Measurements from ENCODE around the gene IKZF4. TPM values are rescaled to one million over a fixed set of nuclear protein-coding genes. Genes with fewer than 3 reads are reported as not detected.

IKZF4 gene
- total RNA-seq, 2 experiments from 2014 or later = 1.3 to 6.0 TPM

GRCh38 chr12:56086608-56087007, 65.8 kb downstream of the IKZF4 start:
- ChIA-PET CTCF (ENCODE audit: unreplicated experiment) (no interaction called here), POLR2A (no interaction called here)
- H3K9me3 ChIP-seq (ENCODE audit: low read length) = no peaks in the 10 kb centered on the region
- no peaks in the 10 kb centered on the region for H3K36me3 ChIP-seq (ENCODE audit: insufficient read depth, low read length)
- no peak overlapping the region for H3K4me2 ChIP-seq (ENCODE audit: low read length)
- intact Hi-C loops (cut with micrococcal nuclease; ENCODE audit: unreplicated experiment) = no loop called here
- TF ChIP-seq CTCF (conservative IDR thresholded peaks at IDR 0.05; ENCODE audit: low read length) = no peak
- no peak for TF ChIP-seq EZH2phosphoT487 (IDR thresholded peaks at IDR 0.05; ENCODE audit: borderline replicate concordance, low read depth, low read length)
- H3K9me2 ChIP-seq (ENCODE audit: insufficient read depth, low read length) = no peaks in the 10 kb centered on the region
- no peak overlapping the region for H2AFZ ChIP-seq (ENCODE audit: low read length)
- H4K20me1 ChIP-seq (ENCODE audit: insufficient read depth, low read length) = no peaks in the 10 kb centered on the region
- no peak overlapping the region for H3K27ac ChIP-seq (ENCODE audit: low read depth, low read length, poor library complexity, severe bottlenecking)
- no peaks in the 10 kb centered on the region for H3K4me1 ChIP-seq (ENCODE audit: insufficient read depth, low read length, poor library complexity, severe bottlenecking)
- no TSS peak for BruUV-seq (replicated peaks)
- no peaks in the 10 kb centered on the region for H3K79me2 ChIP-seq (ENCODE audit: insufficient read depth, low read depth, low read length)
- no peak overlapping the region for H3K4me3 ChIP-seq (ENCODE audit: low read depth, low read length, poor library complexity, severe bottlenecking)
- no peak for DNase-seq (ENCODE audit: low spot score)

GRCh38 chr12:56087220-56087619, 66.4 kb downstream of the IKZF4 start:
- CTCF ChIA-PET (ENCODE audit: unreplicated experiment) = no interaction called here
- H3K36me3 ChIP-seq (ENCODE audit: insufficient read depth, low read length) = no peaks in the 10 kb centered on the region
- no peak overlapping the region for H2AFZ ChIP-seq (ENCODE audit: low read length)
- no peak overlapping the region for H3K4me2 ChIP-seq (ENCODE audit: low read length)
- POLR2A ChIA-PET = no interaction called here
- no peak overlapping the region for H3K4me3 ChIP-seq (ENCODE audit: low read depth, low read length, poor library complexity, severe bottlenecking)
- H3K9me2 ChIP-seq (ENCODE audit: insufficient read depth, low read length) = no peaks in the 10 kb centered on the region
- no peaks in the 10 kb centered on the region for H3K79me2 ChIP-seq (ENCODE audit: insufficient read depth, low read depth, low read length)
- intact Hi-C loops (cut with micrococcal nuclease; ENCODE audit: unreplicated experiment) = no loop called here
- H3K9me3 ChIP-seq (ENCODE audit: low read length) = no peaks in the 10 kb centered on the region
- no peaks in the 10 kb centered on the region for H4K20me1 ChIP-seq (ENCODE audit: insufficient read depth, low read length)
- no TSS peak for BruUV-seq (replicated peaks)
- no peak overlapping the region for H3K27ac ChIP-seq (ENCODE audit: low read depth, low read length, poor library complexity, severe bottlenecking)
- TF ChIP-seq CTCF (conservative IDR thresholded peaks at IDR 0.05; ENCODE audit: low read length) = no peak
- no peak for TF ChIP-seq EZH2phosphoT487 (IDR thresholded peaks at IDR 0.05; ENCODE audit: borderline replicate concordance, low read depth, low read length)
- no peak for DNase-seq (ENCODE audit: low spot score)
- no peaks in the 10 kb centered on the region for H3K4me1 ChIP-seq (ENCODE audit: insufficient read depth, low read length, poor library complexity, severe bottlenecking)

Other genes with a start within 250 kb of the IKZF4 start
- gene SARNP, start 203.3 kb upstream of the IKZF4 start, total RNA-seq (2014; rRNA removed; shearing (Covaris generic)) = 86.1 and 161 TPM in 2 replicates
- 85.5 and 92.0 TPM in 2 replicates for gene SARNP, start 203.3 kb upstream of the IKZF4 start, total RNA-seq (2022)
- gene ORMDL2, start 203.0 kb upstream of the IKZF4 start, total RNA-seq (2014; rRNA removed; shearing (Covaris generic)) = 13.4 and 20.0 TPM in 2 replicates
- gene ORMDL2, start 203.0 kb upstream of the IKZF4 start, total RNA-seq (2022) = 22.9 and 27.1 TPM in 2 replicates
- gene DNAJC14, start 191.5 kb upstream of the IKZF4 start, total RNA-seq (2014; rRNA removed; shearing (Covaris generic)) = 50.8 and 60.9 TPM in 2 replicates
- 52.3 and 59.3 TPM in 2 replicates for gene DNAJC14, start 191.5 kb upstream of the IKZF4 start, total RNA-seq (2022)
- not detected in 2 replicates for gene MMP19, start 178.1 kb upstream of the IKZF4 start, total RNA-seq (2014; rRNA removed; shearing (Covaris generic))
- not detected in 2 replicates for gene MMP19, start 178.1 kb upstream of the IKZF4 start, total RNA-seq (2022)
- 88.5 and 97.2 TPM in 2 replicates for gene PYM1, start 93.1 kb upstream of the IKZF4 start, total RNA-seq (2014; rRNA removed; shearing (Covaris generic))
- gene PYM1, start 93.1 kb upstream of the IKZF4 start, total RNA-seq (2022) = 82.7 and 88.5 TPM in 2 replicates
- gene DGKA, start 89.9 kb upstream of the IKZF4 start, total RNA-seq (2014; rRNA removed; shearing (Covaris generic)) = 106 and 144 TPM in 2 replicates
- gene DGKA, start 89.9 kb upstream of the IKZF4 start, total RNA-seq (2022) = 170 and 216 TPM in 2 replicates
- gene PMEL, start 55.0 kb upstream of the IKZF4 start, total RNA-seq (2014; rRNA removed; shearing (Covaris generic)) = 0.49 and 1.4 TPM in 2 replicates
- gene PMEL, start 55.0 kb upstream of the IKZF4 start, total RNA-seq (2022) = 2.4 and 3.0 TPM in 2 replicates
- gene CDK2, start 54.2 kb upstream of the IKZF4 start, total RNA-seq (2014; rRNA removed; shearing (Covaris generic)) = 57.8 and 68.1 TPM in 2 replicates
- gene CDK2, start 54.2 kb upstream of the IKZF4 start, total RNA-seq (2022) = 80.9 and 81.4 TPM in 2 replicates
- gene RAB5B, start 47.0 kb upstream of the IKZF4 start, total RNA-seq (2014; rRNA removed; shearing (Covaris generic)) = 21.6 and 21.8 TPM in 2 replicates
- 47.2 and 50.5 TPM in 2 replicates for gene RAB5B, start 47.0 kb upstream of the IKZF4 start, total RNA-seq (2022)
- gene SUOX, start 23.8 kb upstream of the IKZF4 start, total RNA-seq (2014; rRNA removed; shearing (Covaris generic)) = 2.5 and 2.7 TPM in 2 replicates
- 6.4 and 7.4 TPM in 2 replicates for gene SUOX, start 23.8 kb upstream of the IKZF4 start, total RNA-seq (2022)
- gene RPS26, start 20.9 kb downstream of the IKZF4 start, total RNA-seq (2014; rRNA removed; shearing (Covaris generic)) = 306 and 600 TPM in 2 replicates
- 74.6 and 79.1 TPM in 2 replicates for gene RPS26, start 20.9 kb downstream of the IKZF4 start, total RNA-seq (2022)
- gene ERBB3, start 59.1 kb downstream of the IKZF4 start, total RNA-seq (2014; rRNA removed; shearing (Covaris generic)) = not detected in 2 replicates
- 0.83 TPM in 1 of 2 replicates, not detected in the other for gene ERBB3, start 59.1 kb downstream of the IKZF4 start, total RNA-seq (2022)
- gene PA2G4, start 83.5 kb downstream of the IKZF4 start, total RNA-seq (2014; rRNA removed; shearing (Covaris generic)) = 358 and 437 TPM in 2 replicates
- 280 and 289 TPM in 2 replicates for gene PA2G4, start 83.5 kb downstream of the IKZF4 start, total RNA-seq (2022)
- gene RPL41, start 95.6 kb downstream of the IKZF4 start, total RNA-seq (2014; rRNA removed; shearing (Covaris generic)) = 4,534 and 5,932 TPM in 2 replicates
- 4,745 and 4,976 TPM in 2 replicates for gene RPL41, start 95.6 kb downstream of the IKZF4 start, total RNA-seq (2022)
- 11.9 and 12.6 TPM in 2 replicates for gene ZC3H10, start 97.2 kb downstream of the IKZF4 start, total RNA-seq (2014; rRNA removed; shearing (Covaris generic))
- gene ZC3H10, start 97.2 kb downstream of the IKZF4 start, total RNA-seq (2022) = 15.8 and 16.5 TPM in 2 replicates
- gene ESYT1, start 107.2 kb downstream of the IKZF4 start, total RNA-seq (2014; rRNA removed; shearing (Covaris generic)) = 74.6 and 85.9 TPM in 2 replicates
- 108 and 112 TPM in 2 replicates for gene ESYT1, start 107.2 kb downstream of the IKZF4 start, total RNA-seq (2022)
- 56.6 and 105 TPM in 2 replicates for gene MYL6B, start 131.5 kb downstream of the IKZF4 start, total RNA-seq (2014; rRNA removed; shearing (Covaris generic))
- gene MYL6B, start 131.5 kb downstream of the IKZF4 start, total RNA-seq (2022) = 62.6 and 77.6 TPM in 2 replicates
- 574 and 654 TPM in 2 replicates for gene MYL6, start 137.3 kb downstream of the IKZF4 start, total RNA-seq (2014; rRNA removed; shearing (Covaris generic))
- gene MYL6, start 137.3 kb downstream of the IKZF4 start, total RNA-seq (2022) = 415 and 468 TPM in 2 replicates
- 59.7 and 68.3 TPM in 2 replicates for gene SMARCC2, start 168.4 kb downstream of the IKZF4 start, total RNA-seq (2014; rRNA removed; shearing (Covaris generic))
- gene SMARCC2, start 168.4 kb downstream of the IKZF4 start, total RNA-seq (2022) = 137 and 162 TPM in 2 replicates
- gene RNF41, start 200.9 kb downstream of the IKZF4 start, total RNA-seq (2014; rRNA removed; shearing (Covaris generic)) = 63.8 and 76.1 TPM in 2 replicates
- gene RNF41, start 200.9 kb downstream of the IKZF4 start, total RNA-seq (2022) = 43.7 and 45.6 TPM in 2 replicates
- gene NABP2, start 203.3 kb downstream of the IKZF4 start, total RNA-seq (2014; rRNA removed; shearing (Covaris generic)) = 37.5 and 46.0 TPM in 2 replicates
- 54.1 and 61.1 TPM in 2 replicates for gene NABP2, start 203.3 kb downstream of the IKZF4 start, total RNA-seq (2022)
- 0.76 and 2.5 TPM in 2 replicates for gene SLC39A5, start 209.0 kb downstream of the IKZF4 start, total RNA-seq (2014; rRNA removed; shearing (Covaris generic))
- gene SLC39A5, start 209.0 kb downstream of the IKZF4 start, total RNA-seq (2022) = 1.2 and 1.4 TPM in 2 replicates
- gene ANKRD52, start 237.3 kb downstream of the IKZF4 start, total RNA-seq (2014; rRNA removed; shearing (Covaris generic)) = 7.0 and 11.7 TPM in 2 replicates
- gene ANKRD52, start 237.3 kb downstream of the IKZF4 start, total RNA-seq (2022) = 35.0 and 35.6 TPM in 2 replicates
- gene COQ10A, start 245.9 kb downstream of the IKZF4 start, total RNA-seq (2014; rRNA removed; shearing (Covaris generic)) = 15.8 and 22.1 TPM in 2 replicates
- 20.6 and 28.9 TPM in 2 replicates for gene COQ10A, start 245.9 kb downstream of the IKZF4 start, total RNA-seq (2022)